GM23248 (cell line): ENCODE data around the gene ABCB9. TPM values are rescaled to one million over a fixed set of nuclear protein-coding genes. Genes with fewer than 3 reads are reported as not detected.

Source experiments
- DNase-seq: peaks from one replicate; pipeline ENCODE4 v3.0.0-alpha.2; 2015
- H2AFZ ChIP-seq: fragments of 200-600 bp; sonication (generic); 2 replicates; pipeline ENCODE4 v1.6.1; 2016; ENCODE audit warnings: antibody characterized with exemption
- H3F3A ChIP-seq: fragments of 200-600 bp; sonication (generic); 2 replicates; pipeline ENCODE4 v1.6.1; 2016; ENCODE audit warnings: mild to moderate bottlenecking, antibody characterized with exemption, mixed run types; ENCODE audit not compliant: insufficient read depth
- H3K27ac ChIP-seq: fragments of 200-600 bp; sonication (generic); 2 replicates; pipeline ENCODE4 v1.5.1; 2016; ENCODE audit warnings: mild to moderate bottlenecking
- H3K27me3 ChIP-seq: fragments of 200-600 bp; sonication (generic); replicated peaks from 2 replicates; pipeline ENCODE4 v1.6.1; 2016; ENCODE audit warnings: mild to moderate bottlenecking; ENCODE audit not compliant: insufficient read depth
- H3K36me3 ChIP-seq: fragments of 200-600 bp; sonication (generic); 2 replicates; pipeline ENCODE4 v1.6.1; 2016; ENCODE audit warnings: low read depth, mild to moderate bottlenecking
- H3K4me1 ChIP-seq: fragments of 200-600 bp; sonication (generic); 2 replicates; pipeline ENCODE4 v1.6.1; 2016; ENCODE audit warnings: mild to moderate bottlenecking; ENCODE audit not compliant: insufficient read depth
- H3K4me2 ChIP-seq: fragments of 200-600 bp; sonication (generic); one replicate; pipeline ENCODE4 v1.6.1; 2016; ENCODE audit warnings: mild to moderate bottlenecking; ENCODE audit not compliant: unreplicated experiment
- H3K4me3 ChIP-seq: fragments of 200-600 bp; sonication (generic); 2 replicates; pipeline ENCODE4 v1.5.1; 2016; ENCODE audit warnings: mild to moderate bottlenecking
- H3K79me2 ChIP-seq: fragments of 200-600 bp; sonication (generic); 2 replicates; pipeline ENCODE4 v1.6.1; 2016; ENCODE audit warnings: mild to moderate bottlenecking; ENCODE audit not compliant: insufficient read depth
- H3K9ac ChIP-seq: fragments of 200-600 bp; sonication (generic); 2 replicates; pipeline ENCODE4 v1.6.1; 2016; ENCODE audit warnings: mild to moderate bottlenecking
- H3K9me2 ChIP-seq: fragments of 200-600 bp; sonication (generic); 2 replicates; pipeline ENCODE4 v1.6.1; 2016; ENCODE audit warnings: mixed run types, mild to moderate bottlenecking, moderate library complexity; ENCODE audit not compliant: insufficient read depth
- H3K9me3 ChIP-seq: fragments of 200-600 bp; sonication (generic); one replicate; pipeline ENCODE4 v1.6.1; 2017; ENCODE audit warnings: low read depth
- H4K20me1 ChIP-seq: fragments of 200-600 bp; sonication (generic); 2 replicates; pipeline ENCODE4 v1.6.0; 2016; ENCODE audit not compliant: insufficient read depth
- EZH2 ChIP-seq: fragments of 200-600 bp; sonication (generic); IDR thresholded peaks from 2 replicates; pipeline ENCODE4 v1.6.1; 2018; ENCODE audit warnings: antibody characterized with exemption, mild to moderate bottlenecking; ENCODE audit not compliant: insufficient read depth, poor library complexity, severe bottlenecking
- EZH2phosphoT487 ChIP-seq: fragments of 200-600 bp; sonication (generic); IDR thresholded peaks from 2 replicates; pipeline ENCODE4 v1.6.1; 2018; ENCODE audit warnings: antibody characterized with exemption, moderate library complexity, mild to moderate bottlenecking, low read depth; ENCODE audit not compliant: insufficient read depth
- WGBS, 2 experiments: methylation state at CpG; one replicate each; pipeline ENCODE4 v1.1.6; 2015 to 2017; ENCODE audit warnings: low lambda C conversion rate in 2 of 2, low coverage in 1 of 2; ENCODE audit errors: missing lambda C conversion rate in 2 of 2; 5-methylcytosine and 5-hydroxymethylcytosine counted together
- in situ Hi-C: fragments of 300-500 bp; cut with MboI; formaldehyde crosslinking; loops from 2 replicates; pipeline ENCODE4 v1.15.0; 2020
- polyA plus RNA-seq: library from polyadenylated mRNA; unstranded; fragments of >200 nt; fragmentation: Nextera tagmentation; extraction: Ambion mirVana; gene quantifications from 2 replicates; pipeline ENCODE4 v1.2.1, GENCODE V29; 2016
- total RNA-seq: library from RNA; depleted of rRNA; stranded (reverse); fragments of >200 nt; shearing (Covaris generic); gene quantifications from 2 replicates; pipeline ENCODE4 v1.2.3, GENCODE V29; 2014

ABCB9 gene
- total and polyA plus RNA-seq, 2 experiments from 2014 or later, result 2.2 to 4.4 TPM

DNA sequence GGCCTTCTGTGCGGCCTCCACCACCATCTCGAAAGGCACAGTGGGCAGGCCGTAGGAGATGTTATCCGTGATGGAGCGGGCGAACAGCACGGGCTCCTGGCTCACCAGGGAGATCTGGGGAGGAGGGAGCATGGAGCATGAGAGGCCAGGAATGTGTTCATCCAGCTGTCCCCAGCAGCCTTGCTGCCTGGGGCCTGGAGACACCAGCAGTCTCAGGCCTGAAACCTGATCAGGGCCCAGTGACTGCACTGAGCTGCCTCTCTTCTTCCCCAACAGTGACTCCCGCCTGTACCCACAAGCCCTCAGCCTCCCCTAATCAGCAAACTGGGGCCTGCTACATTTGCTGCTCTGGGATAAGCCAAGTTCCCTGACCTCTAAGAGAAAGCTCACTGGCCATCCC lies 30.9 kb downstream of the ABCB9 start:
- Histone ChIP-seq H3K4me3 (no peak overlapping the region), H3F3A (no peaks in the 10 kb centered on the region), H3K9ac (no peak overlapping the region), H3K27ac (no peak overlapping the region), H3K9me3 (no peaks in the 10 kb centered on the region), H3K4me1 (no peaks in the 10 kb centered on the region), H3K79me2 (no peaks in the 10 kb centered on the region), H3K36me3 (no peaks in the 10 kb centered on the region), H3K4me2 (no peak overlapping the region), H3K27me3 (no peaks in the 10 kb centered on the region), H2AFZ (no peak overlapping the region), H3K9me2 (no peaks in the 10 kb centered on the region), H4K20me1 (no peaks in the 10 kb centered on the region)
- TF ChIP-seq EZH2 (no peak), EZH2phosphoT487 (no peak)
- in situ Hi-C loops, result no loop called here
- 97 to 99% methylated on average over 7 to 8 of the region's 8 CpGs for WGBS, 2 experiments
- DNase-seq, result no peak

- Histone ChIP-seq H2AFZ (no peak overlapping the region), H3K4me2 (no peak overlapping the region), H3K4me1 (no peaks in the 10 kb centered on the region), H3K9me3 (no peaks in the 10 kb centered on the region), H3F3A (no peaks in the 10 kb centered on the region), H3K79me2 (no peaks in the 10 kb centered on the region), H3K27me3 (no peaks in the 10 kb centered on the region), H3K4me3 (no peak overlapping the region), H3K9me2 (no peaks in the 10 kb centered on the region), H3K9ac (no peak overlapping the region), H3K36me3 (no peaks in the 10 kb centered on the region), H4K20me1 (no peaks in the 10 kb centered on the region), H3K27ac (no peak overlapping the region)
- TF ChIP-seq EZH2phosphoT487, result no peak
- 79 to 86% methylated on average over 3 of the region's 3 CpGs for WGBS, 2 experiments
- in situ Hi-C loops, result no loop called here
- DNase-seq, result no peak
Observed at GRCh38 chr12:122934722-122935121, 31.5 kb downstream of the ABCB9 start.

- Histone ChIP-seq H3K9me2 (no peaks in the 10 kb centered on the region), H3K9me3 (no peaks in the 10 kb centered on the region), H3K4me2 (no peak overlapping the region), H3K4me1 (no peaks in the 10 kb centered on the region), H3K79me2 (no peaks in the 10 kb centered on the region), H3K27ac (no peak overlapping the region), H3K9ac (no peak overlapping the region), H4K20me1 (no peaks in the 10 kb centered on the region), H2AFZ (no peak overlapping the region), H3K36me3 (no peaks in the 10 kb centered on the region), H3K27me3 (no peaks in the 10 kb centered on the region), H3F3A (no peaks in the 10 kb centered on the region), H3K4me3 (no peak overlapping the region)
- in situ Hi-C loops, result no loop called here
- TF ChIP-seq EZH2phosphoT487 (no peak), EZH2 (no peak)
- no peak for DNase-seq
- WGBS, 2 experiments, result 91 to 99% methylated on average over 8 of the region's 8 CpGs
Observed at GRCh38 chr12:122932207-122932606, 34.1 kb downstream of the ABCB9 start.

GRCh38 chr12:122929812-122930211 lies 36.5 kb downstream of the ABCB9 start:
- 95% methylated on average over 23 of the region's 23 CpGs for WGBS, 2 experiments
- no peak overlapping the region for H3K4me2 ChIP-seq
- in situ Hi-C loops, result no loop called here
- no peak overlapping the region for H3K27ac ChIP-seq
- no peaks in the 10 kb centered on the region for H3K36me3 ChIP-seq
- no peaks in the 10 kb centered on the region for H3F3A ChIP-seq
- no peaks in the 10 kb centered on the region for H4K20me1 ChIP-seq
- DNase-seq, result no peak
- no peaks in the 10 kb centered on the region for H3K27me3 ChIP-seq
- H3K79me2 ChIP-seq, result no peaks in the 10 kb centered on the region
- TF ChIP-seq EZH2phosphoT487, result no peak
- TF ChIP-seq EZH2, result no peak
- no peak overlapping the region for H2AFZ ChIP-seq
- H3K4me3 ChIP-seq, result no peak overlapping the region
- H3K9ac ChIP-seq, result no peak overlapping the region
- H3K9me3 ChIP-seq, result no peaks in the 10 kb centered on the region
- H3K9me2 ChIP-seq, result no peaks in the 10 kb centered on the region
- no peaks in the 10 kb centered on the region for H3K4me1 ChIP-seq

DNA sequence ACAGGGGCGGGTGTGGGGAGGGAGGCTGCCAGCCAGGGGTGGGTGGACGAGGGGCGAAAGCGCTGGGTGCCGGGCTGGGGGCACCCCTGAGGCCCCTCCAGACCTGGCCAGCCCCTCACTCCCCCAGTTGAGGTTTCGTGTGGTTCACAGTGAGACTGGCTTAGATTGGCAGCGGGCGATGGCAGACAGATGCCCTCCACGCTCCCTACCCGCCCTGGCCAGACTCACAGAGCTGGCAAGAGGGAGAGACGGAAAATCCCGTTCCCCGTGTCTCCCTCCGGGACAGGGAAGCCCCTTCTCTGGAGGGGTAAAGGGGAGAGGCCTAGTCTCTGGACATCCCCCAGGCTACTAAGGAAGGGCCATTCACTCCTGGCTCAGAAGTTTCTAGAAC lies 37.1 kb downstream of the ABCB9 start:
- Histone ChIP-seq H3K4me2 (no peak overlapping the region), H3K4me1 (no peaks in the 10 kb centered on the region), H3K27me3 (no peaks in the 10 kb centered on the region), H3F3A (no peaks in the 10 kb centered on the region), H3K9ac (no peak overlapping the region), H2AFZ (no peak overlapping the region), H3K79me2 (no peaks in the 10 kb centered on the region), H3K9me2 (no peaks in the 10 kb centered on the region), H3K36me3 (no peaks in the 10 kb centered on the region), H4K20me1 (no peaks in the 10 kb centered on the region), H3K9me3 (no peaks in the 10 kb centered on the region), H3K27ac (no peak overlapping the region), H3K4me3 (no peak overlapping the region)
- in situ Hi-C loops, result no loop called here
- TF ChIP-seq EZH2, result no peak
- TF ChIP-seq EZH2phosphoT487, result no peak
- DNase-seq, result no peak
- 84 to 86% methylated on average over 7 to 14 of the region's 14 CpGs for WGBS, 2 experiments
